OCI-LY7 (cell line): ENCODE results near the gene ABCA13. TPM values are rescaled to one million over a fixed set of nuclear protein-coding genes. Genes with fewer than 3 reads are reported as not detected.

Experiments used
- BruUV-seq: library from RNA; stranded (reverse); fragments of 400-500 nt; replicated peaks from 2 replicates; lab custom pipeline; 2021; lab: Mats Ljungman, UMichigan
- CTCF ChIA-PET: fragments of 300-600 bp; sonication (Branson Sonifier 250); formaldehyde crosslinking; loops from one replicate; lab custom pipeline; 2022; ENCODE audit warnings: antibody characterized with exemption; ENCODE audit not compliant: unreplicated experiment; lab: Charles Lee
- POLR2A ChIA-PET: fragments of 300-600 bp; sonication (Branson Sonifier 250); formaldehyde crosslinking; loops from one replicate; lab custom pipeline; 2022; ENCODE audit warnings: antibody characterized with exemption; lab: Charles Lee
- DNase-seq: peaks from one replicate; pipeline ENCODE4 v3.0.0-alpha.2; 2015; ENCODE audit warnings: low spot score
- H2AFZ ChIP-seq: fragments of 200-600 bp; sonication (generic), shearing (Covaris generic); 2 replicates; pipeline ENCODE4 v1.6.1; 2014; ENCODE audit warnings: mild to moderate bottlenecking, antibody characterized with exemption, low read length, moderate library complexity
- H3K27ac ChIP-seq: fragments of 200-600 bp; sonication (generic); 2 replicates; pipeline ENCODE4 v1.5.1; 2014; ENCODE audit warnings: mixed run types, low read depth, mild to moderate bottlenecking, moderate library complexity, low read length, inconsistent platforms; ENCODE audit not compliant: poor library complexity, severe bottlenecking
- H3K36me3 ChIP-seq: fragments of 200-600 bp; sonication (generic); 2 replicates; pipeline ENCODE4 v1.6.1; 2014; ENCODE audit warnings: mild to moderate bottlenecking, antibody characterized with exemption, low read length, moderate library complexity, mixed read lengths; ENCODE audit not compliant: insufficient read depth
- H3K4me1 ChIP-seq: fragments of 200-600 bp; sonication (generic); 2 replicates; pipeline ENCODE4 v1.5.1; 2014; ENCODE audit warnings: mild to moderate bottlenecking, low read length; ENCODE audit not compliant: insufficient read depth, poor library complexity, severe bottlenecking
- H3K4me2 ChIP-seq: fragments of 200-600 bp; sonication (generic); 2 replicates; pipeline ENCODE4 v1.6.1; 2014; ENCODE audit warnings: mild to moderate bottlenecking, low read length
- H3K4me3 ChIP-seq: fragments of 200-600 bp; sonication (generic); 2 replicates; pipeline ENCODE4 v1.5.1; 2014; ENCODE audit warnings: mild to moderate bottlenecking, low read depth, low read length; ENCODE audit not compliant: poor library complexity, severe bottlenecking
- H3K79me2 ChIP-seq: fragments of 200-600 bp; sonication (generic); 2 replicates; pipeline ENCODE4 v1.6.1; 2016; ENCODE audit warnings: low read depth, mild to moderate bottlenecking, low read length, moderate library complexity, mixed read lengths; ENCODE audit not compliant: insufficient read depth
- H3K9me2 ChIP-seq: fragments of 200-600 bp; sonication (generic); 2 replicates; pipeline ENCODE4 v1.6.1; 2016; ENCODE audit warnings: mild to moderate bottlenecking, low read length, mixed read lengths; ENCODE audit not compliant: insufficient read depth
- H3K9me3 ChIP-seq: fragments of 200-600 bp; sonication (generic); 2 replicates; pipeline ENCODE4 v1.6.1; 2014; ENCODE audit warnings: mild to moderate bottlenecking, mixed run types, low read length, mixed read lengths
- H4K20me1 ChIP-seq: fragments of 200-600 bp; sonication (generic); 2 replicates; pipeline ENCODE4 v1.6.1; 2014; ENCODE audit warnings: mild to moderate bottlenecking, antibody characterized with exemption, low read length, moderate library complexity, mixed read lengths; ENCODE audit not compliant: insufficient read depth
- EZH2phosphoT487 ChIP-seq: fragments of 200-600 bp; sonication (generic); IDR thresholded peaks from 2 replicates; pipeline ENCODE4 v1.6.1; 2018; ENCODE audit warnings: low read depth, borderline replicate concordance, mild to moderate bottlenecking, mixed run types, antibody characterized with exemption, low read length, moderate library complexity, mixed read lengths
- intact Hi-C: fragments of 100-400 bp; cut with micrococcal nuclease; formaldehyde crosslinking; loops from one replicate; pipeline ENCODE4 v1.10.0; 2022; ENCODE audit not compliant: unreplicated experiment
- total RNA-seq, 2 experiments: library from RNA; depleted of rRNA in 1 of 2; stranded (reverse); fragments of >200 nt in 1 of 2; shearing (Covaris generic) in 1 of 2; gene quantifications; 2 replicates each; pipeline ENCODE4 v1.2.3, GENCODE V29; 2014 to 2022
- TF ChIP-seq, protein P1 (sequence below): fragments of 200-600 bp; sonication (generic); conservative IDR thresholded peaks from 2 replicates; pipeline ENCODE4 v1.5.1; 2014; ENCODE audit warnings: mild to moderate bottlenecking, antibody characterized with exemption, low read length, moderate library complexity, mixed read lengths

ABCA13 gene
- total RNA-seq, 2 experiments from 2014 or later, result not detected

GRCh38 chr7:48636391-48637015, 465.2 kb downstream of the ABCA13 start:
- Histone ChIP-seq H3K4me1 (no peaks in the 10 kb centered on the region), H3K79me2 (no peaks in the 10 kb centered on the region), H2AFZ (no peak overlapping the region), H3K9me2 (no peaks in the 10 kb centered on the region), H3K4me2 (no peak overlapping the region), H4K20me1 (no peaks in the 10 kb centered on the region), H3K9me3 (no peaks in the 10 kb centered on the region), H3K4me3 (no peak overlapping the region), H3K27ac (no peak overlapping the region), H3K36me3 (no peaks in the 10 kb centered on the region)
- TF ChIP-seq EZH2phosphoT487, result no peak
- TF ChIP-seq, protein P1, sequence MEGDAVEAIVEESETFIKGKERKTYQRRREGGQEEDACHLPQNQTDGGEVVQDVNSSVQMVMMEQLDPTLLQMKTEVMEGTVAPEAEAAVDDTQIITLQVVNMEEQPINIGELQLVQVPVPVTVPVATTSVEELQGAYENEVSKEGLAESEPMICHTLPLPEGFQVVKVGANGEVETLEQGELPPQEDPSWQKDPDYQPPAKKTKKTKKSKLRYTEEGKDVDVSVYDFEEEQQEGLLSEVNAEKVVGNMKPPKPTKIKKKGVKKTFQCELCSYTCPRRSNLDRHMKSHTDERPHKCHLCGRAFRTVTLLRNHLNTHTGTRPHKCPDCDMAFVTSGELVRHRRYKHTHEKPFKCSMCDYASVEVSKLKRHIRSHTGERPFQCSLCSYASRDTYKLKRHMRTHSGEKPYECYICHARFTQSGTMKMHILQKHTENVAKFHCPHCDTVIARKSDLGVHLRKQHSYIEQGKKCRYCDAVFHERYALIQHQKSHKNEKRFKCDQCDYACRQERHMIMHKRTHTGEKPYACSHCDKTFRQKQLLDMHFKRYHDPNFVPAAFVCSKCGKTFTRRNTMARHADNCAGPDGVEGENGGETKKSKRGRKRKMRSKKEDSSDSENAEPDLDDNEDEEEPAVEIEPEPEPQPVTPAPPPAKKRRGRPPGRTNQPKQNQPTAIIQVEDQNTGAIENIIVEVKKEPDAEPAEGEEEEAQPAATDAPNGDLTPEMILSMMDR, result no peak
- no TSS peak for BruUV-seq
- ChIA-PET CTCF (no interaction called here), POLR2A (no interaction called here)
- no peak for DNase-seq
- intact Hi-C loops, result no loop called here

GRCh38 chr7:48637382-48637781, 466.1 kb downstream of the ABCA13 start:
- no peak overlapping the region for H3K4me2 ChIP-seq
- no peaks in the 10 kb centered on the region for H3K4me1 ChIP-seq
- intact Hi-C loops, result no loop called here
- no peaks in the 10 kb centered on the region for H3K9me2 ChIP-seq
- no peak overlapping the region for H2AFZ ChIP-seq
- POLR2A ChIA-PET, result interaction anchor here (0.6 to 0.7 kb wide), 2 partner anchors 181 to 482 kb away, joined by 3 to 5 read pairs; no protein-coding TSS in a partner anchor
- TF ChIP-seq, protein P1, result no peak
- no peak for TF ChIP-seq EZH2phosphoT487
- DNase-seq, result no peak
- H3K4me3 ChIP-seq, result no peak overlapping the region
- CTCF ChIA-PET, result no interaction called here
- no peak overlapping the region for H3K27ac ChIP-seq
- no peaks in the 10 kb centered on the region for H3K9me3 ChIP-seq
- no peaks in the 10 kb centered on the region for H3K79me2 ChIP-seq
- no peaks in the 10 kb centered on the region for H4K20me1 ChIP-seq
- H3K36me3 ChIP-seq, result no peaks in the 10 kb centered on the region
- no TSS peak for BruUV-seq

- Histone ChIP-seq H3K4me3 (no peak overlapping the region), H3K4me2 (no peak overlapping the region), H2AFZ (no peak overlapping the region), H3K27ac (no peak overlapping the region), H3K36me3 (no peaks in the 10 kb centered on the region), H4K20me1 (no peaks in the 10 kb centered on the region), H3K4me1 (no peaks in the 10 kb centered on the region), H3K9me3 (no peaks in the 10 kb centered on the region), H3K9me2 (no peaks in the 10 kb centered on the region), H3K79me2 (no peaks in the 10 kb centered on the region)
- TF ChIP-seq, protein P1, result no peak
- no peak for TF ChIP-seq EZH2phosphoT487
- CTCF ChIA-PET, result no interaction called here
- POLR2A ChIA-PET, result no interaction called here
- intact Hi-C loops, result no loop called here
- BruUV-seq, result no TSS peak
- no peak for DNase-seq
Observed at GRCh38 chr7:48638041-48638440, 466.8 kb downstream of the ABCA13 start.
